Chondrocyte (in vitro differentiated cells): ENCODE data around the gene FRMD4A. TPM values are rescaled to one million over a fixed set of nuclear protein-coding genes. Genes with fewer than 3 reads are reported as not detected.

Source experiments
- DNase-seq: peaks from one replicate; pipeline ENCODE4 v3.0.0; 2021; ENCODE audit warnings: mixed read lengths, low spot score
- H3K27ac Mint-ChIP-seq: one replicate; pipeline ENCODE4 v1.8.0; 2021; ENCODE audit warnings: mild to moderate bottlenecking, moderate library complexity, mixed read lengths; ENCODE audit not compliant: unreplicated experiment
- H3K27me3 Mint-ChIP-seq: 2 replicates; pipeline ENCODE4 v1.8.0; 2021; ENCODE audit warnings: low read depth, mixed read lengths
- H3K36me3 Mint-ChIP-seq: 2 replicates; pipeline ENCODE4 v1.8.0; 2021; ENCODE audit warnings: low read depth, mixed read lengths
- H3K4me1 Mint-ChIP-seq: 2 replicates; pipeline ENCODE4 v1.8.0; 2021; ENCODE audit warnings: low read depth, mild to moderate bottlenecking, mixed read lengths
- H3K4me3 Mint-ChIP-seq: one replicate; pipeline ENCODE4 v1.8.0; 2021; ENCODE audit warnings: mild to moderate bottlenecking, moderate library complexity, mixed read lengths; ENCODE audit not compliant: unreplicated experiment
- H3K9me3 Mint-ChIP-seq: 2 replicates; pipeline ENCODE4 v1.8.0; 2021; ENCODE audit warnings: low read depth, mixed read lengths
- total RNA-seq: library from RNA; stranded (reverse); gene quantifications from 3 replicates; pipeline ENCODE4 v1.2.1, GENCODE V29; 2021
- TF ChIP-seq, protein P1 (sequence below): fragments of 200-600 bp; sonication (generic); IDR thresholded peaks from 2 replicates; pipeline ENCODE4 v1.5.0; 2021; ENCODE audit warnings: antibody characterized with exemption, mild to moderate bottlenecking, moderate library complexity

The FRMD4A gene
- total RNA-seq, 1 donor from 2014 or later: 129 TPM

- Mint-ChIP-seq H3K4me1 (peaks cover 15% of the 10 kb centered on the region), H3K9me3 (no peaks in the 10 kb centered on the region), H3K36me3 (peaks cover 11% of the 10 kb centered on the region), H3K4me3 (no peak overlapping the region), H3K27ac (peak overlapping the region; percentile 58), H3K27me3 (no peaks in the 10 kb centered on the region)
- DNase-seq: no peak
- TF ChIP-seq, protein P1, sequence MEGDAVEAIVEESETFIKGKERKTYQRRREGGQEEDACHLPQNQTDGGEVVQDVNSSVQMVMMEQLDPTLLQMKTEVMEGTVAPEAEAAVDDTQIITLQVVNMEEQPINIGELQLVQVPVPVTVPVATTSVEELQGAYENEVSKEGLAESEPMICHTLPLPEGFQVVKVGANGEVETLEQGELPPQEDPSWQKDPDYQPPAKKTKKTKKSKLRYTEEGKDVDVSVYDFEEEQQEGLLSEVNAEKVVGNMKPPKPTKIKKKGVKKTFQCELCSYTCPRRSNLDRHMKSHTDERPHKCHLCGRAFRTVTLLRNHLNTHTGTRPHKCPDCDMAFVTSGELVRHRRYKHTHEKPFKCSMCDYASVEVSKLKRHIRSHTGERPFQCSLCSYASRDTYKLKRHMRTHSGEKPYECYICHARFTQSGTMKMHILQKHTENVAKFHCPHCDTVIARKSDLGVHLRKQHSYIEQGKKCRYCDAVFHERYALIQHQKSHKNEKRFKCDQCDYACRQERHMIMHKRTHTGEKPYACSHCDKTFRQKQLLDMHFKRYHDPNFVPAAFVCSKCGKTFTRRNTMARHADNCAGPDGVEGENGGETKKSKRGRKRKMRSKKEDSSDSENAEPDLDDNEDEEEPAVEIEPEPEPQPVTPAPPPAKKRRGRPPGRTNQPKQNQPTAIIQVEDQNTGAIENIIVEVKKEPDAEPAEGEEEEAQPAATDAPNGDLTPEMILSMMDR: no peak
Observed at GRCh38 chr10:13634207-13634606, 696.5 kb downstream of the FRMD4A start.

DNA sequence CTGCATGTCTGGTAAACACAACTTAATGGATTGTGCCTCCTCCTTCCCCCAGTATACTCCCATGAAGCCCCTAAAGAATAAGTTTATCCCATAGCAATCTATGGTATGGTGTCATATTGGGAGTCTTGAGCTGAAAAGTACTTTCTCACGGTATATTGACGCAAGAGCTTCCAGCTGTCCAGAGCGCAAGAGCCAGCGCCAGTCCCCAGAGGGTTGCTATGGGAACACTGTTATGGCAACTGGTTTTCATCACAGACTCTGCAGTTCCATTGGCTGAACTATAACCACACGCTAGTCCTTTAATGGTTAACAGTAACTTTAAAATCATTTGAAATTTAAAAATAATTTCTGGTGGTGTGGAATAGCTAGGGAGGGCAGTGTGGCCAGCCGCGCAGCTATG lies 697.0 kb downstream of the FRMD4A start:
- Mint-ChIP-seq H3K36me3 (peaks cover 13% of the 10 kb centered on the region), H3K9me3 (no peaks in the 10 kb centered on the region), H3K4me1 (peaks cover 19% of the 10 kb centered on the region), H3K4me3 (no peak overlapping the region), H3K27me3 (no peaks in the 10 kb centered on the region), H3K27ac (no peak overlapping the region)
- TF ChIP-seq, protein P1: no peak
- DNase-seq: no peak

- H3K4me1 Mint-ChIP-seq: peaks cover 15% of the 10 kb centered on the region
- no peak overlapping the region for H3K4me3 Mint-ChIP-seq
- no peak overlapping the region for H3K27ac Mint-ChIP-seq
- H3K27me3 Mint-ChIP-seq: no peaks in the 10 kb centered on the region
- TF ChIP-seq, protein P1: no peak
- peaks cover 13% of the 10 kb centered on the region for H3K36me3 Mint-ChIP-seq
- no peak for DNase-seq
- no peaks in the 10 kb centered on the region for H3K9me3 Mint-ChIP-seq
Observed at GRCh38 chr10:13632884-13633440, 697.8 kb downstream of the FRMD4A start.

DNA sequence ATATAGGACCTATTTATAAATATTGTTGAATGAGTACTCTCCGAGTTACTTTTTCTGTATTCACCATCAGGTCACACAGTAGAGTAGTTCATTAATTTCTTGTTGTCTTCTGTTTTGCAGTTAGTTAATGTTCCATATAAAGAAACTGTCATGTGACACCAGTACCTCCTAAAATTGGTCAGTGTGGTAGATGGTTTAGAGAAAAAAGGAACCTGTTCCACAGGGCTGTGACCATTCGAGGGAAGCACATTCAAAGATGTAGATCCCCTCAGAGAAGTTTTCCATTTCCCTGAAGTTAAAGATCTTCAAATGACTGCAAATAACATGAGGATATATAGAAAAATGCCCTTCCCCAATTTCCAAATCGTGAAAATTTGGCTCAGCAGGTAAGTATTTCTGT lies 698.3 kb downstream of the FRMD4A start:
- Mint-ChIP-seq H3K27me3 (no peaks in the 10 kb centered on the region), H3K36me3 (peaks cover 13% of the 10 kb centered on the region), H3K4me1 (peaks cover 9% of the 10 kb centered on the region), H3K4me3 (no peak overlapping the region), H3K27ac (no peak overlapping the region), H3K9me3 (no peaks in the 10 kb centered on the region)
- TF ChIP-seq, protein P1: no peak
- no peak for DNase-seq

- Mint-ChIP-seq H3K36me3 (peaks cover 13% of the 10 kb centered on the region), H3K27me3 (no peaks in the 10 kb centered on the region), H3K9me3 (no peaks in the 10 kb centered on the region), H3K27ac (no peak overlapping the region), H3K4me3 (no peak overlapping the region), H3K4me1 (peaks cover 4% of the 10 kb centered on the region)
- TF ChIP-seq, protein P1: no peak
- no peak for DNase-seq
Observed at GRCh38 chr10:13631594-13631993, 699.1 kb downstream of the FRMD4A start.
